ENCODE data around the gene TSSK2.

The TSSK2 gene

DNA sequence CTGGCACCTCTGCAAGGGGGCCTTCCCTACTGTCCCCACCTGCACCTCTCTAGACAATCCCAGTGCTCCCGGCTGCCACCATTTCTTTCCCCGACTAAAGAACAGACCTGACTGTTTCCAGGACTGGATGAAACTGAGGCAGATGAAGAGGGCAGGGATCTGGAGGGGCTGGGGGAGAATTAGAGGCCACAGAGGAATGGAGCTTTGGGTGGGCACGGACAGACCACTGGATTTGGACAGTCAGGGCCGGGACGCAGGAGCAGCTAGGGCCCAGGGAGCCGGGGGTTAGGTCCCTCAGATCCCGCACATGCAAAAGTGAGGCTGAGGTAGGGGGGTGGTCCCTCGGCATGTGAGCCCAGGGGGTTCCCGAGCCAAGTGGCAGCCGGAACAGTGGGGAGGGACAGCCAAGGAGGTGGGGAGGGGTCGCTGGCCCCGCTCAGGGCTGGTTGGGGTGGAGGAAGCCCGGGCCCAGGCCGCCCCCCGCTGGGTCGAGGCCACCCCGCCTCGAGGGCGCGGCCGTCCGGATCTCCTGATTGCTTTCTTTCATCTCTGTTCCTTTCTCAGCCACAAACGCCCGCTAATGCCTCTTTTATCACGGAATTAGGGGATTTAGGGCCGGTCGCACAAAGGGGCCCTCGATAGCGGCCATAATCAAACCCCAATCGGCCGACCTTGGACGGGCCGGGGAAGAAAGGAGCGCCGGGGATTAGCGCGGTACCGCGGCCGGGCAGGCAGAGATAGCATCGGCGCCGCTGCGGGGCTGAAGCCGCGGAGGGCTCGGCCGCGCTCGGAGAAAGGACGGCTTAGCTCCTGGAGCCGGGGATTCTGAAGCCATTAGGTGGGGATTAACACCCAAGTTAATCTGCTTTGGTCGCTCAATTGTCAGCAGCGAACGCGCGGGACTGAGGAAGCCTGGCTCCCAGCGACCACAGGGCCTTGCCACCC lies 38.2 kb downstream of the TSSK2 start:
- Mint-ChIP-seq H3K9me3 (no peaks in the 10 kb centered on the region), H3K4me1 (ENCODE audit: low read depth) (peaks cover 23% of the 10 kb centered on the region), H3K27me3 (ENCODE audit: low read depth) (peaks cover 39% of the 10 kb centered on the region), H3K27ac (no peak overlapping the region), H3K4me3 (peak overlapping the region; percentile 49), H3K36me3 (ENCODE audit: low read depth) (peaks cover 2% of the 10 kb centered on the region)
- DNase-seq (ENCODE audit: low spot score): no peak

DNA sequence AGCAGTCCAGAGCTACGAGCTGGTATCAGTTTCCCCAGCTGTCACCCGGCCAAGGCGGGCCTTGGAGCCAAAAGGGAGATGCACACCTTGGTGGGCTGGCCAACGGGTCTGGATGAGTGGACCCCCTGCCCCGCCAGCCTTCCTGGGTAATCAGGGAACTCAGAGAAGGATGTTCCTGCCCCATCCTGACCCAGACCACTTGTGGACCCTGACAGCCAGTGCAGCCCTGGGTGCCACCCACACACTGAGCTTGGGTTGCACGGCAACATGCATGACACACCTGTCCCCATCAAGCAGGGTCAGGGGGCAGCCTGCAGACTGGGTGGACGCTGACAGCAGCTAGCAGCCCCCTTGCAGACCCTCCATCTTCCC lies 38.8 kb downstream of the TSSK2 start:
- H3K4me3 Mint-ChIP-seq: peak overlapping the region; percentile 94

DNA sequence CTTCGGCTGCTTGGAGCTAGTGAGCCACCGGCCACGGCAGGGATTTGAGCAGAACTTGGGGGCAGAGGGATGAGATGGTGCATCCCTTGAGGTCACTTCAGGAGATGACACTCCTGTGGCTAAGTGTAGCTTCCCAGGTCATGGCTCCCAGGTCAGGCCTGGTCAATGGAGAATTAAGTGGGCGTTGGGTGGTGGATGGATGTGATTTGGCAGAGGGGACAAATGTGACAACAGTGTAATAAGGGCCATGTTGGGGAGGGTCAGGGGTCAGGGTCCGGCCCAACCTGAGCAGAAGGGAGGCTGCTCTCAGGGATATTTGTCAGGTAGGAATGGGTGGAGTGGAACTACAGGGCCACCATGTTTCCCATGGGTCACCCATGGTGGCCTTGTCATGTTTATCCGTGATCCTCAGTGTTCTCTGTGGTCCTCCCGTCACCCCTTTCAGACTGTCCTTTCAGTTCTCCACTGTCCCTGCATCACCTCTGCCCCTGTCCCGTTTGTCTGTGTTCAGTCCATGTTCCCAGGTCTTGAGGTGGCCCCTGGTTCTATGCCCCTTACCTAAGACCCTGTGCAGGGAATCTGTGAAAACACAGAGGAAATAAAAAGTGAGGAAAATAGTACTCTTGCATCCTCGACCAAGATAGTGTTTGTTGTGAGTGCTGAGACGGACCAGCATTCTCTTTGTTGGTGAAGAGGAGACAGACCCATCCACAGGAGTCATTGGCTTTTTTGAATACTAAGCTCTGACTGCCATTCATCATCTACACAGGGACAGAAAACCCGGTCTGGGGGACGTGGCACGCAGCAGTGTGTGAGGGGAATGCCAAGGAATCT lies 41.3 kb downstream of the TSSK2 start:
- peak overlapping the region; percentile 91 for H3K27ac Mint-ChIP-seq
- peaks cover 2% of the 10 kb centered on the region for H3K36me3 Mint-ChIP-seq (ENCODE audit: low read depth)
- H3K9me3 Mint-ChIP-seq: no peaks in the 10 kb centered on the region
- DNase-seq (ENCODE audit: low spot score): no peak
- peaks cover 23% of the 10 kb centered on the region for H3K4me1 Mint-ChIP-seq (ENCODE audit: low read depth)
- H3K27me3 Mint-ChIP-seq (ENCODE audit: low read depth): peaks cover 28% of the 10 kb centered on the region
- peak overlapping the region; percentile 94 for H3K4me3 Mint-ChIP-seq

More for the DNA sequence above, 38.8 kb downstream of the TSSK2 start:
- no peaks in the 10 kb centered on the region for H3K9me3 Mint-ChIP-seq
- H3K27ac Mint-ChIP-seq: no peak overlapping the region
- H3K36me3 Mint-ChIP-seq (ENCODE audit: low read depth): peaks cover 2% of the 10 kb centered on the region
- peaks cover 23% of the 10 kb centered on the region for H3K4me1 Mint-ChIP-seq (ENCODE audit: low read depth)
- DNase-seq (ENCODE audit: low spot score): no peak
- peaks cover 39% of the 10 kb centered on the region for H3K27me3 Mint-ChIP-seq (ENCODE audit: low read depth)

DNA sequence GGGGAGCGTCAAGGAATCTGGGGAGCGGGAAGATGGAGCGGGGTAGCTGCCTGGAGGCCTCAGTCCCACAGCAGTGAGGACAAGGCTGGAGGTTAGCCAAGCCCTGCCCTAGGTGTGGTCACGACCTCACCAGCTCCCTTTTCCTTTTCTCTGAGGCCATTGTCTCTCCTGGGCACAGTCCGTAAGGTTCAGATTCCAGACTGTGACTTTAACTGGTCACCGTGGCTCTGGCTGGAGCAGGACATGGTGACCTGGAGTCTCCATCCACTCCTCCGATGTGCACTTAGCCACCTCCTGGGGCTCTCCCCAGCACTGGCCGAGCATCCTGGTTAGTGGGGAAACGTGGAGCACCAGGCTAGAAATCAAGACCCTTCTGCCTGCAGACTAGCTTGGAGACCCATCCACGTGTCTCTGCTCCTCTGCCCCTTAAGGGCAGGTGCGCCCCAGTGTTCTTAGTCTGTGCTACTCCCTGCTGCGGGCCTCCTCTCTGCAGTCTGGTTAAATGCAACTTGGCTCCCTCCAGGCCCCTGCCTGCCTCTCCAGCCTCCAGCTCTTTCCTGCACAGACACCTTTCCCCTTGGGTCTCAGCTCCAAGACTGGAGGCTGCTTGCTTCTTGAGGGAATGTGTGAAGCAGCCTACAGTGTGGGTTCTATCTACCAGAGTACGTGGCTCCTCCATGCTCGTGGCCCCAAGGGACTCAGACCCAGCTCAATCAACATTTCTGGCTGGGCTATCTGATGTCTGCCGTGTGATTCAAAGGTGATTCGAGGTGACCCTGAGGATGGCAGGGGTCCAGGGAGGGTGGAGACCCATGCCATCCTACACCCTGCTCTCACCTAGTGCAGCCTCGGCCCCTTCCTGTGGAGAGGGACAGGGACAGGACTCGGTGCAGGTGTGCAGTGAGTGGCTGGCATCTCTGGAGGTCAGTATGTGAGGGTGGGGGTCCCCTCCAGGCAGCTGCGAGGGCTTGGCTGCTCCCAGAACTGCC lies 42.2 kb downstream of the TSSK2 start:
- Mint-ChIP-seq H3K4me3 (peak overlapping the region; percentile 94), H3K27me3 (ENCODE audit: low read depth) (peaks cover 20% of the 10 kb centered on the region), H3K4me1 (ENCODE audit: low read depth) (peaks cover 23% of the 10 kb centered on the region), H3K36me3 (ENCODE audit: low read depth) (peaks cover 2% of the 10 kb centered on the region), H3K27ac (peak overlapping the region; percentile 91), H3K9me3 (no peaks in the 10 kb centered on the region)
- DNase-seq (ENCODE audit: low spot score): no peak

DNA sequence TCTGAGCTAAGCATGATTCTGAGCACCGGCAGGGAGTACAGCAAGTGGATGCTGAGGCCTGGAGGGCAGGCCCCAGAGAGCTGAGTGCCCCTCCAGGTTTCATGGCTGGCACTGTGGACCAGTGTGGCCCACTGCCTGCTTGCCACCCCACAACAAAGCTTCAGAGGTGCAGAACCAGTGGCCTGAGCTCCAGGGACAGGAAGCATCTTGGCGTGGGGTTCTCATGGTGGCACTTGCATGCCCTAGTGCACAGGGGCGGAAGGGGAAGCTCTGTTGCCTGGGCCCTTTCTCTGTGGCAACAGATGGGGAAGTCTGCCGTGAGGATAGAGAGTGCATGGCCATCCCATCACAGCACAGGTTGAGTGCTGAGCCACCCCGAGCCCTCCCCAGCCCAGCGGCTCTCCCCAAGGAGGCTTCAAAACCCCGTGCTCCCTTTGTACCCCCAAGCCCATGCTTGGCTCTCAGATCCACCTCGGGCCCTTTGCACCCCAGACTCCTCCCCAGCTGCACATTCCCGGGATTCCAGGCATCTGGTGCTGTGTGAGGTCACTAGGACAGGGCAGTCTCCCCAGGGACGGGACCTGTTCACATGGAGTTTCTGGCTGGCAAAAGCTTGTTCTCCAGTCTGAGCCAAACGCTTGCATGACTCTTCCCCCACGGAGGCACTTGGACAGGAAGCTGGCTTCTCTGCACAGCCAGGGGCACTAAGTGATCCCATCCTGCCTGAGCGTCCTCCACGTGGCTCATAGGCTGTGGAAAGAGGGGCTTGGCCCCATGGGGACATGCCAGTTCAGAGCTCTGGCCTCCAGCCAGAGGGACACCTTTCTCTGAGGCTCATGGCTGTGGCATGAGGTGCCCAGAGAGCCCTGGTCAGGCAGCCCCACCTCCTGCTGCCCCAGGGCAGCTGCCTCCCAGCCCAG lies 43.3 kb downstream of the TSSK2 start:
- peaks cover 11% of the 10 kb centered on the region for H3K27me3 Mint-ChIP-seq (ENCODE audit: low read depth)
- H3K4me1 Mint-ChIP-seq (ENCODE audit: low read depth): peaks cover 24% of the 10 kb centered on the region
- DNase-seq (ENCODE audit: low spot score): no peak
- no peak overlapping the region for H3K27ac Mint-ChIP-seq
- H3K4me3 Mint-ChIP-seq: peak overlapping the region; percentile 2
- H3K9me3 Mint-ChIP-seq: no peaks in the 10 kb centered on the region
- H3K36me3 Mint-ChIP-seq (ENCODE audit: low read depth): peaks cover 2% of the 10 kb centered on the region

DNA sequence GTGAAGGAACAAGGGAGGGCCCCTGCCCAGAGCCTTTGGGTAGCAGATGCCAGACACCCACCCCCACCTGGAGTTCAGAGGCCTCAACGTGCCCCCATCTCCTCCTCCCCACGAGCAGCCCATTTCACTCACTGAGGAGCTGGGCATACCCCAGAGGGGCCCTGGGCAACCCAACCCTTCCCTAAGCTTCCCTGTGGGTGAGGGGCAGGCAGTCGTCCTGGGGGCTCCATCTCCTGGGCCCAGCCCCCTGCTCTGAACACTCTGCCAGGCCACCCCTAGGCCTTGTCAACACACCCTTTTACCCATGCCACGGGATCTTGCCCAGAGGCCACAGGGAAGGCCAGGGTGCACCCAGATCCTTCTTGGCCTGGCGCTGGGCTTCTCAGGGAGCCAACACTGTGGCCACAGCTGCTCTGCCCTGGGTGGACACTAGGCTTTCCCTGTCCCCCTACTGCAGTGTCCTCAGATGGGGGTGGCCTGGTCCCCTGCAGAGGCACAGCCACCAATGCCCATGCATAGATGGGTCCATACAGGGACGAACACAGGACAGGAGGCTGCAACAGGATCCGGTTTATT lies 44.0 kb downstream of the TSSK2 start:
- peaks cover 5% of the 10 kb centered on the region for H3K27me3 Mint-ChIP-seq (ENCODE audit: low read depth)
- no peak for DNase-seq (ENCODE audit: low spot score)
- peaks cover 28% of the 10 kb centered on the region for H3K4me1 Mint-ChIP-seq (ENCODE audit: low read depth)
- H3K9me3 Mint-ChIP-seq: no peaks in the 10 kb centered on the region
- no peak overlapping the region for H3K27ac Mint-ChIP-seq
- H3K36me3 Mint-ChIP-seq (ENCODE audit: low read depth): peaks cover 2% of the 10 kb centered on the region
- H3K4me3 Mint-ChIP-seq: no peak overlapping the region

DNA sequence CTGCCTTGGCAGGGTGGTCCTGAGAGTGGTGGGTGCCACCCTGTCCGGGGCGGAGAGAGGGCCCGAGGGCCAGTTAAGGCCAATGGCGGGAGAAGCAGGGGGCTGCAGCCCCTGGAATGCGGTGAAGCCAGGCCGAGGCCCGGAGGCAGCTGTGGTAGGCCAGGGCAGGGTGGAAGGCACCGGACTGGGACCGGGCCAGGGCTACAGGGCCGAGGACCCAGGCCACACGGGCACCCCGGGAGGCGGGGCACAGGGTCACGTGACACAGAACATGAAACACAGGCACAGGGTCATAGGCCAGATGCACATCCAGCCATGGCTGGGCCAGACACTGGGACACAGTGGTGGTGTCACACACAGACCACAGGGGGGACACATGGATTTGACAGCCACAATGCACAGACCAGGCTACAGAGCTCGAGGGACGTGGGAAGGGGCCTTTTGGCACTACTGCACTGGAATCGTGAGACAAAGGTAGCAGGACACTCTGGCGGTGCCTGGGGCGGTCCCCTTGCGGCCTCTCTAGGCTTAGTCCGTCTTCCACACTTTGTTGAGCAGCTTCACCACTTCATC lies 44.6 kb downstream of the TSSK2 start:
- peak overlapping the region; percentile 78 for H3K27ac Mint-ChIP-seq
- DNase-seq (ENCODE audit: low spot score): no peak
- H3K9me3 Mint-ChIP-seq: no peaks in the 10 kb centered on the region
- H3K4me1 Mint-ChIP-seq (ENCODE audit: low read depth): peaks cover 22% of the 10 kb centered on the region
- no peaks in the 10 kb centered on the region for H3K27me3 Mint-ChIP-seq (ENCODE audit: low read depth)
- H3K4me3 Mint-ChIP-seq: peak overlapping the region; percentile 48
- H3K36me3 Mint-ChIP-seq (ENCODE audit: low read depth): peaks cover 2% of the 10 kb centered on the region

DNA sequence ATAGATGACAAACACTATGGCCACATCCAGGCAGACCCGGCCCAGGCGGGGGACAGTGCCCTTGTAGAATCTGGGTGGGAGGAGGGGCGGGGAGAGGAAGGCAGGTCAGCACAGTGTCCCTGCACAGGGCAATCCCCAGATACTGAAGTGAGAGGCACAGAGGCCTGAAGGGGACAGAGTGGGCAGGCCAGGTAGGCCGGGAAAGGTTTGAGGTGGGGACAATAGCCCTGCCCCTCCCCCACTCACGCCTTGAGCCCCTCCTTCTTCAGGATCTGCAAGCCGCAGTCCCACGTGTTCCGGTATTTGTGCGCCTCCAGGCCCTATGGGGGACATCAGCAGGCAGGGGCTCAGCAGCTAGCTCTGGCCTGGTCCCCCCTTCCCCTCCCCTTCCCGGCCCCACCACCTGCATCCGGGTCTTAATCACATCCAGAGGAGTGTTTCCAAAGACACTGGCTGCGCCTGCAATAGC lies 45.1 kb downstream of the TSSK2 start:
- peaks cover 2% of the 10 kb centered on the region for H3K36me3 Mint-ChIP-seq (ENCODE audit: low read depth)
- no peak for DNase-seq (ENCODE audit: low spot score)
- no peaks in the 10 kb centered on the region for H3K27me3 Mint-ChIP-seq (ENCODE audit: low read depth)
- peak overlapping the region; percentile 78 for H3K27ac Mint-ChIP-seq
- H3K9me3 Mint-ChIP-seq: no peaks in the 10 kb centered on the region
- H3K4me1 Mint-ChIP-seq (ENCODE audit: low read depth): peaks cover 22% of the 10 kb centered on the region
- H3K4me3 Mint-ChIP-seq: peak overlapping the region; percentile 63

DNA sequence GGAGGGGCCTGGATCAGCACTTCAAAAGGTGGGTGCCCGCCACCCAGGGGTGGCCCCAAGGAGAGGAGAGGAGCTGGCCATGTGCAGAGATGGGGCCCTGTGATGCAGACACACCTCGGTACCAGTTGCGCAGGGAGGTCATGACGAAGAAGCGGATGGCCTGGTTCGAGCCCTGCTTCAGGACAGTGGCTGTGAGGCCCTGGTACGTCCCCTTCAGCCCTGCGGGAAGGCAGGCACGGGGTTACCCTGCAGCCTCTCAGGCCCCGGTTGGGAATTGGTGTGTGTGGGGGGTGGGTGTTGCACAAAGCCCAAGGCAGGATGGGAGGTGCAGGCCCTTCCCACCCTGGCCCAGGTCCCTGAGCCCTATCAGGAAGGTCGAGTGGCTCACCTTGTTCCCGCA lies 45.6 kb downstream of the TSSK2 start:
- Mint-ChIP-seq H3K27ac (no peak overlapping the region), H3K4me3 (peak overlapping the region; percentile 63), H3K27me3 (ENCODE audit: low read depth) (no peaks in the 10 kb centered on the region), H3K9me3 (no peaks in the 10 kb centered on the region), H3K4me1 (ENCODE audit: low read depth) (peaks cover 25% of the 10 kb centered on the region), H3K36me3 (ENCODE audit: low read depth) (peaks cover 2% of the 10 kb centered on the region)
- DNase-seq (ENCODE audit: low spot score): no peak

DNA sequence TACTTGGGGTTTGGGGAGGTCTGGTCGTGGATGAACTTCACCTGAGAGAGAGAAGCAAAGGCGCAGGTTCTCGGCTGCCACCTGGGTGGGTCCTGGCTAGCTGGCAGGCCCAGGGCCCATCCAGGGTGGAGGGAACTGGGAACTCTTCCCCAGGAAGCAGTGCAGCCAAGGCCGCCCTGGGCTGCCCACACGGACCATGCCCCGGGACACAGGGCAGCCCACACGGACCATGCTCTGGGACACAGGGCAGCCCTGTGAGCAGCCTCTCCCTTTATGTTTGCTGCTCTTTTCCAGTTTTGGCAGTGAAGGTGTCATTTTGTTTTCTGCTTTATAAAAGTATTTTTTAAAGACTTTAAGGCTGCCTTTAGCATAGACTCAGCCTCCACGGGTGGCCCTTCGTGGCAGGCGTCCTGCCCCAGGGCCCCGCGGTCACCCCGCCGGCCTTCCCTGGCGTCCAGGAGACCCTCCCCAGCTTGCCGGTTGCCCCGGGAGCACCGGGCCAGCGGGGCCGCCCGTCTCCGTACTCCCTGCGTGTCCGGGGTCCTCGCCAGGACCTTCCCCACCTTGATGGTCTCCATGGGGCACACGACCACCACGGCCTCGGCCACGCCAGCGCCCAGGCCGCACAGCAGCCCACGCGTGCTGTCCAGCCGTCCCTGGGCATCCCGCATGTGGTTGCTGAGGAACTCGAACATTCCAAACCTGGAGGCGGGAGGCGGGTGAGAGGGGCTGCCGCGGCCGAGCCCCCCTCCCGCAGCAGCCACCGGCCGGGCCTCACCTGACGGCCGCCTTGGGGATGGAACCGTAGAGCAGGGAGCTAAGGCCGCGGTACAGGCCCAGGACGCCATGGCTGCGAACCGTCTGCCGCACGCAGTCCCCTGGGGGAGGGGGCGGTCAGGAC lies 46.3 kb downstream of the TSSK2 start:
- no peaks in the 10 kb centered on the region for H3K9me3 Mint-ChIP-seq
- H3K4me3 Mint-ChIP-seq: peak overlapping the region; percentile 66
- no peak for DNase-seq (ENCODE audit: low spot score)
- peaks cover 26% of the 10 kb centered on the region for H3K4me1 Mint-ChIP-seq (ENCODE audit: low read depth)
- H3K27ac Mint-ChIP-seq: no peak overlapping the region
- no peaks in the 10 kb centered on the region for H3K36me3 Mint-ChIP-seq (ENCODE audit: low read depth)
- no peaks in the 10 kb centered on the region for H3K27me3 Mint-ChIP-seq (ENCODE audit: low read depth)

DNA sequence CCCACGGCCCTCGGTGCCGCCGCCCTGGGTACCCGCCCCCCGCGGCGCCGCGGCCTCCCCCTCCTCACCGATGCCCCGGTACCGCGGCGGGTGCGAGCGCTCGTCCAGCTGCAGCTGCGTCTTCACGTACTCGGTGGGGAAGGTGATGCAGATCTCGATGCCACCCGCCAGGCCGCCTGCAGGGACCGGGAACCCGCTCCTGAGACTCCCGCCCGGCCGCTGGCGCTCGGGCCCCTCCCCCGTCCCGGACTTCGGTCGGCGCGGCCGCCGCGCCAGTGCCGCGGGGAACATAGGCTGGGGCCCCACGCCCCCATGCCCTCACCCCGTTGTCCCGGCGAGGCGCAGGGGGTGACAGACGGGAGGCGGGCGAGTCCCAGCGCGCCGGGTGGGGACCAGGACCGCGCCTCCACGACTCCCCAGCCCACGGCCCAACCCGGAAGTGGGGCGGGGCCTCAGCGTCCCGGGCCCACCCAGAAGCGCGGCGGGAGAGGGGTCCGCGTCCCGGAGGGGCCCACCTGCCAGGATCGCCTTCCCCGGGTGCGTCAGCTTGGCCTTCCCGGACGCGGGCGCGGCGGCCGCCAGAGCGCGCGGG lies 47.1 kb downstream of the TSSK2 start:
- no peak overlapping the region for H3K27ac Mint-ChIP-seq
- H3K9me3 Mint-ChIP-seq: no peaks in the 10 kb centered on the region
- H3K36me3 Mint-ChIP-seq (ENCODE audit: low read depth): no peaks in the 10 kb centered on the region
- peak; percentile 63 for DNase-seq (ENCODE audit: low spot score)
- H3K27me3 Mint-ChIP-seq (ENCODE audit: low read depth): peaks cover 2% of the 10 kb centered on the region
- H3K4me3 Mint-ChIP-seq: peak overlapping the region; percentile 66
- peaks cover 23% of the 10 kb centered on the region for H3K4me1 Mint-ChIP-seq (ENCODE audit: low read depth)
